Neutrophil (primary cell): ENCODE results near the gene CTBP1.

ENCODE experiments used
- H3K27ac ChIP-seq: fragments of 200-600 bp; sonication (generic); 2 replicates; pipeline ENCODE4 v1.5.1; 2016; ENCODE audit warnings: mild to moderate bottlenecking, moderate library complexity
- H3K27me3 ChIP-seq: fragments of 200-600 bp; sonication (generic); 2 replicates; pipeline ENCODE4 v1.6.0; 2016; ENCODE audit warnings: mild to moderate bottlenecking
- H3K36me3 ChIP-seq: fragments of 200-600 bp; sonication (generic); 2 replicates; pipeline ENCODE4 v1.5.1; 2017
- H3K4me1 ChIP-seq, 2 experiments: fragments of 200-600 bp in 1 of 2; sonication (generic) in 1 of 2; 1 replicate in 1 of 2; 2 replicates in 1 of 2; pipeline versions ENCODE4 v1.5.1 to v1.6.1; 2013 to 2016; ENCODE audit warnings: low read depth in 1 of 2, low read length in 1 of 2, mild to moderate bottlenecking in 1 of 2, moderate library complexity in 1 of 2; ENCODE audit not compliant: control insufficient read depth in 1 of 2, insufficient read depth in 1 of 2
- H3K4me3 ChIP-seq, 2 experiments: fragments of 200-600 bp in 1 of 2; sonication (generic) in 1 of 2; 1 replicate in 1 of 2; 2 replicates in 1 of 2; pipeline ENCODE4 v1.5.1; 2013 to 2016; ENCODE audit warnings: low read depth in 1 of 2, low read length in 1 of 2, mild to moderate bottlenecking in 1 of 2, moderate library complexity in 1 of 2
- H3K9me3 ChIP-seq: fragments of 200-600 bp; sonication (generic); 2 replicates; pipeline ENCODE4 v1.5.1; 2016
- TF ChIP-seq, protein P1 (sequence below): fragments of 200-600 bp; sonication (generic); IDR thresholded peaks from 2 replicates; pipeline ENCODE4 v1.5.1; 2016; ENCODE audit warnings: antibody characterized with exemption

Gene CTBP1

DNA sequence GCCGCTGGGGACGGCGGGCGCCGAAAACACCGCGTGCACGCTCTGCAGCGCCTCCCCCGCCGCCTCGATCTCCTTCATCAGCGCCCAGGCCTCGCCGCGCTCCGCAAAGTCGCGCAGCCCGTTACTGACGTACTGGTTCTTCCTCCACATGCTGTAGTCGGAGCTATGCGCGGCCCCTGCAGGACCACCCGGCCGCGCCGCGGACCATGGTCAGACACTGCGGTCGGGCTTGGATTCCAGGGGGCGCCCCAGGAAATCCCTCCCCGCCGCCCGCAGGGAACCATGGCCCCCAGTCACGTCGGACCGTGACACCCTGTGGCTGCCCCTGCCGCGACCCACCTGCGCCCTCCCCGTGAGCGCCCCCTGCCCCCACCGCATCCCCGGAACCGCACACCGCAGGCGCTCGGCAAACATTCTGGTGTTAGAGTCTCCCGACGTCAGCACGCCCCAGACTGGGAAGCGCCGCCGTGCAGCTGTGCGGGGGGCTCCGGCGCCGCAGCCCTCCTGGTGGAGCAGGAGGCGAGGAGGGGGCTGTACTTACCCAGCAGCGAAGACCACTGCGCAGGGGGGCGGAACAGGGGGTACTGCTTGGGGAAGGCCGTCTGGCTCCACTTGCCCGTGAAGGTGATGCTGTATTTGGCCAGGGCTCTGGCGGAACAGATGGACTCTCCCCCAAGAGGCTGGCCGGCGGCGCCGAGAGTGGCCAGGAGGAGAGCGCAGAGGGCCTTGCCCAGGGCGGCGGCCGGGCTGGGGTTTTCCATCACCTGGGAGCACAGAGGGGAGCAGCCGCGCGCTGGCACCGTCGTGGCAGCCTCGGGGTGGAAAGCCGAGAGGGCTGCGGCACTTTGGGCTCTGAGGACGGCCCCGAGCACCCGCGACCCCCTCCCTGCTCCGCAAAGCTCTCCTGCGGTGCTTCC is 77.4 kb downstream of the CTBP1 start:
- H3K27ac ChIP-seq: no peak overlapping the region
- H3K27me3 ChIP-seq: peaks cover 78% of the 10 kb centered on the region
- TF ChIP-seq, protein P1, sequence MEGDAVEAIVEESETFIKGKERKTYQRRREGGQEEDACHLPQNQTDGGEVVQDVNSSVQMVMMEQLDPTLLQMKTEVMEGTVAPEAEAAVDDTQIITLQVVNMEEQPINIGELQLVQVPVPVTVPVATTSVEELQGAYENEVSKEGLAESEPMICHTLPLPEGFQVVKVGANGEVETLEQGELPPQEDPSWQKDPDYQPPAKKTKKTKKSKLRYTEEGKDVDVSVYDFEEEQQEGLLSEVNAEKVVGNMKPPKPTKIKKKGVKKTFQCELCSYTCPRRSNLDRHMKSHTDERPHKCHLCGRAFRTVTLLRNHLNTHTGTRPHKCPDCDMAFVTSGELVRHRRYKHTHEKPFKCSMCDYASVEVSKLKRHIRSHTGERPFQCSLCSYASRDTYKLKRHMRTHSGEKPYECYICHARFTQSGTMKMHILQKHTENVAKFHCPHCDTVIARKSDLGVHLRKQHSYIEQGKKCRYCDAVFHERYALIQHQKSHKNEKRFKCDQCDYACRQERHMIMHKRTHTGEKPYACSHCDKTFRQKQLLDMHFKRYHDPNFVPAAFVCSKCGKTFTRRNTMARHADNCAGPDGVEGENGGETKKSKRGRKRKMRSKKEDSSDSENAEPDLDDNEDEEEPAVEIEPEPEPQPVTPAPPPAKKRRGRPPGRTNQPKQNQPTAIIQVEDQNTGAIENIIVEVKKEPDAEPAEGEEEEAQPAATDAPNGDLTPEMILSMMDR: no peak
- H3K36me3 ChIP-seq: no peaks in the 10 kb centered on the region
- H3K4me3 ChIP-seq: no peak overlapping the region
- H3K9me3 ChIP-seq: no peaks in the 10 kb centered on the region
- H3K4me1 ChIP-seq: peaks cover 9 to 24% of the 10 kb centered on the region in 2 experiments

DNA sequence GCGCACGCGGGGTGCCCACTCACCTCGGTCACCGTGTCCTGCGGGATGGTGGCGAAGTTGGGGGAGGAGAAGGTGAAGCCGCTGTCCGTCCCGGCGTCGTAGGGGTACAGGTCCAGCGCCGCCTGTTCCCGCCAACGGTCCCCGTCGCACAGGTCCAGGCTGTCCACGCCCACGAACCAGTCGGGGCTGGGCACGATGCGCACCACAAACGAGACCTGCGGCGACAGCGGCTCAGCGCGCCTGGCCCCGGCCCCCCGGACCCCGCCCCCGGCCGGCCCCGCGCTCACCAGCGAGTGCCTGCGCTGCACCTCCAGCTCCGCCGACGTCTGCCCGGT is 78.0 kb downstream of the CTBP1 start:
- Histone ChIP-seq H3K9me3 (no peaks in the 10 kb centered on the region), H3K4me3 (no peak overlapping the region), H3K27me3 (peaks cover 78% of the 10 kb centered on the region), H3K36me3 (no peaks in the 10 kb centered on the region), H3K27ac (no peak overlapping the region), H3K4me1 (peaks cover 9 to 24% of the 10 kb centered on the region in 2 experiments)
- TF ChIP-seq, protein P1: no peak

DNA sequence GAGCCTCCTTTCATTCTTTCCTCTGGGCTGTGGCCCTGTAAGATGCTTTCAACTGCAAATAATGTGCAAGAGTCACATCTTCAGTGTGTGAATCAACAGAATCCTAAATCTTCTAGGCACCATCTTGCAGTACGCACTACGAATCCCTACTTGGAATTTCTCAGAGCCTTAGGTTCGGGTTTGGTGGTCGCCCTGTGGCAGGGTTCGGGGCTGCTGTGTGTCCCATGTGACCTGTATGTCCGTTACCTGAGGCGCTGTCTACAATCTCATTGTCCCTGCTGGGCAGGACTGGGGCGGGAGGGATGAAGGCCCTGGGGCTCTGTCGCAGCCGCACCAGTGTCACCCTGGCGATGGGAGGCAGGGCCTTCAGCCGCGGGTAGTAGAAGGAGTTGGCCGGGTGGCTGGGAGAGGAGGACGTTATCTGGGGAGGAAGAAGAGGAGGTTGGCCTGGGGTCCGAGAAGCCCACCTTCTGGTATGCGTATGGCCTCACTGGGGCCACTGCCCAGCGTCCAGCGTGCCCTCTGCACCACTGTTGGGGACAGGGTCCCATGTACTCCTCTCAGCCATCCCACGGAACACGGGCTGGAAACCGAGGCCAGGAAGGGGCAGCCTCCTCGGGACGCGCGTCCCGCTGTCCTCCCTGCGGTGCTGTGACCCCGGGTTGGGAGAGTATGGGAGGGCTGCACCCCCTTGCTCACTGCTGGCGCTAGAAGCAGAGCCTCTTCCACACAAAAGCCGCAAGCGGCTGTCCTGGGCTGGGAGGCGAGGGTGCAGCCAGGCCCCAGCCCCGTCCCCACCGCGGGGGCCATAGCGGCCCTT is 78.6 kb downstream of the CTBP1 start:
- Histone ChIP-seq H3K4me3 (no peak overlapping the region), H3K36me3 (no peaks in the 10 kb centered on the region), H3K27me3 (peaks cover 78% of the 10 kb centered on the region), H3K4me1 (peaks cover 9 to 24% of the 10 kb centered on the region in 2 experiments), H3K9me3 (no peaks in the 10 kb centered on the region), H3K27ac (no peak overlapping the region)
- TF ChIP-seq, protein P1: no peak

DNA sequence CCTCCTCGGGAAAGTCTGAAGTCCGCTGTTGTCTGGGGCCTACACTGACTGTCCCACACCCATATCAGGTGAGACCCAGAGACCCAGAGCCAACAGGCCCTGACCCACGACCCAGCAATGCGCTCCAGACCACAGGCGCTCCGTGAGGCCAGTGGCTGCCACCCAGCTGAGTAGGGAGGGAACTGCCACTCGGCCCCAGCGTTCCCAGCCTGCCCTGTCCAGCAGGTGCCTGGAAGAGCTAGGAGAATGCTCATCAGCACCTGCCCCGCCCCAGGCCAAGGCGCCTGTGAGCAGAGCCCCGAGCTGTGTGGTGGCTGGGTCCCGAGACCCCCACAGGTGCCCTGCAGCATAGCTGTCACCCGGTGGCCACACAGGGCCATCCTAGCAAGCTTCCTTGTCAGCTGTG is 79.2 kb downstream of the CTBP1 start:
- Histone ChIP-seq H3K4me3 (no peak overlapping the region), H3K27me3 (peaks cover 72% of the 10 kb centered on the region), H3K4me1 (peaks cover 9 to 24% of the 10 kb centered on the region in 2 experiments), H3K9me3 (no peaks in the 10 kb centered on the region), H3K27ac (no peak overlapping the region), H3K36me3 (no peaks in the 10 kb centered on the region)
- TF ChIP-seq, protein P1: no peak

DNA sequence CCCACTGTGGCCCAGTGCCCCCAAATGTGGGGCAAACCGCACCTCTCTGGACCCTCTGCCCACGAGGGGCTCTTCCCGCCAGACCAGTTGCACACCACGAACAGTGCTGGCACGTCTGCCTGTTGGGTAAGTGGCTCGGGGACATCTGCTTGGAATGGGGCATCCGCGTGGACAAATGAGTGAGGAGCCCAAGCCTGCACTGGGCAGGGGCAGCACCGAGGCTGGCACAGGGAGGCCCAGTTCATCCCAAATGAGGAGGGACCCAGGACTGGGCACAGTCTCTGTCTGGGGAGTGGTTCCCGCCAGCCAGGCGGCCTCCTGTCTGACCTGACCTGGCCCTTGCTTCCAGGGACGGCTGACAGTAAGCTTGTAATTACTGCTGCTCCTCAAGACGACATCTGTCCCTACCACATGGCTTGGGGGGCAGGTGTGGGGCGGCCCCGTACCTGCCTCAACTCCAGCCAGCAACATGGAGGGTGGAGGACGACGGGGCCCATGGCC is 79.7 kb downstream of the CTBP1 start:
- H3K27ac ChIP-seq: no peak overlapping the region
- no peak overlapping the region for H3K4me3 ChIP-seq
- H3K36me3 ChIP-seq: no peaks in the 10 kb centered on the region
- H3K27me3 ChIP-seq: peaks cover 67% of the 10 kb centered on the region
- peaks cover 9 to 24% of the 10 kb centered on the region in 2 experiments for H3K4me1 ChIP-seq
- no peaks in the 10 kb centered on the region for H3K9me3 ChIP-seq
- TF ChIP-seq, protein P1: no peak
